Endothelial cell of umbilical vein (primary cell): ENCODE data around the gene TECTA. TPM values are rescaled to one million over a fixed set of nuclear protein-coding genes. Genes with fewer than 3 reads are reported as not detected.

ENCODE experiments used
- BruUV-seq: library from RNA; stranded (reverse); fragments of 400-500 nt; replicated peaks from 2 replicates; lab custom pipeline; 2021; lab: Mats Ljungman, UMichigan
- CTCF ChIA-PET: fragments of 300-600, 350-600 bp; sonication (Branson Sonifier 250); formaldehyde crosslinking; loops from one replicate; lab custom pipeline; 2021; ENCODE audit warnings: antibody characterized with exemption, inconsistent platforms; lab: Charles Lee
- POLR2A ChIA-PET: fragments of 300-600, 350-600 bp; sonication (Branson Sonifier 250); formaldehyde crosslinking; loops from one replicate; lab custom pipeline; 2021; ENCODE audit warnings: antibody characterized with exemption, inconsistent platforms; lab: Charles Lee
- DNase-seq: peaks from one replicate; pipeline ENCODE4 v3.0.0-alpha.2; 2011; ENCODE audit warnings: low read depth, low spot score
- FAIRE-seq: peaks from 2 replicates; lab custom pipeline; 2011; peaks lifted over from hg19 to GRCh38; lab: Jason Lieb, UNC
- H2AFZ ChIP-seq: 2 replicates; pipeline ENCODE4 v1.6.0; 2012; ENCODE audit warnings: low read depth, low read length, control low read depth, inconsistent platforms
- H3K27ac ChIP-seq: 2 replicates; pipeline ENCODE4 v1.5.1; 2011; ENCODE audit warnings: low read depth, mild to moderate bottlenecking, control low read depth, low read length, moderate library complexity; ENCODE audit not compliant: insufficient read depth
- H3K27me3 ChIP-seq, 2 experiments: 2 replicates each; pipeline versions ENCODE4 v1.6.0 to v1.6.1; 2011; ENCODE audit warnings: low read length in 2 of 2, mixed read lengths in 1 of 2; ENCODE audit not compliant: control insufficient read depth in 2 of 2, insufficient read depth in 2 of 2
- H3K36me3 ChIP-seq, 2 experiments: 2 replicates in 1 of 2; 3 replicates in 1 of 2; pipeline ENCODE4 v1.5.1; 2011; ENCODE audit warnings: low read length in 2 of 2, mild to moderate bottlenecking in 1 of 2, moderate library complexity in 1 of 2; ENCODE audit not compliant: control insufficient read depth in 2 of 2, insufficient read depth in 2 of 2; ENCODE audit errors: extremely low read depth in 1 of 2
- H3K4me1 ChIP-seq: 3 replicates; pipeline ENCODE4 v1.5.1; 2011; ENCODE audit warnings: mild to moderate bottlenecking, low read length; ENCODE audit not compliant: control insufficient read depth, insufficient read depth; ENCODE audit errors: extremely low read depth
- H3K4me2 ChIP-seq: 2 replicates; pipeline ENCODE4 v1.6.1; 2011; ENCODE audit warnings: low read length, control low read depth, mixed read lengths; ENCODE audit not compliant: insufficient read depth
- H3K4me3 ChIP-seq, 3 experiments: fragments of 200-600 bp in 1 of 3; sonication (generic), shearing (Covaris generic) in 1 of 3; replicated peaks in 1 of 3; 2 replicates each; pipeline ENCODE4 v1.5.1; 2011 to 2016; ENCODE audit warnings: control low read depth in 3 of 3, low read length in 3 of 3, mild to moderate bottlenecking in 2 of 3, inconsistent platforms in 1 of 3, low read depth in 1 of 3, moderate library complexity in 1 of 3; ENCODE audit not compliant: insufficient read depth in 1 of 3
- H3K79me2 ChIP-seq: 2 replicates; pipeline ENCODE4 v1.6.0; 2012; ENCODE audit warnings: low read length, inconsistent platforms; ENCODE audit not compliant: control insufficient read depth, insufficient read depth
- H3K9ac ChIP-seq: replicated peaks from 2 replicates; pipeline ENCODE3; 2011; ENCODE audit warnings: low read length, control low read depth; ENCODE audit not compliant: insufficient read depth; ENCODE audit errors: extremely low read depth
- H3K9me1 ChIP-seq: replicated peaks from 3 replicates; pipeline ENCODE4 v1.6.0; 2011; ENCODE audit warnings: mild to moderate bottlenecking, low read length; ENCODE audit not compliant: control insufficient read depth, insufficient read depth; ENCODE audit errors: extremely low read depth
- H3K9me3 ChIP-seq: replicated peaks from 2 replicates; pipeline ENCODE4 v1.5.1; 2012; ENCODE audit warnings: low read length, inconsistent platforms; ENCODE audit not compliant: control insufficient read depth, insufficient read depth
- H4K20me1 ChIP-seq: replicated peaks from 2 replicates; pipeline ENCODE3; 2011; ENCODE audit warnings: mild to moderate bottlenecking, low read length; ENCODE audit not compliant: control insufficient read depth, insufficient read depth; ENCODE audit errors: extremely low read depth
- CTCF ChIP-seq, 2 donors: IDR thresholded peaks; 1 replicate in 1 of 2; 2 replicates in 1 of 2; pipeline ENCODE4 v1.5.1; 2011; ENCODE audit warnings: low read length in 2 of 2, mild to moderate bottlenecking in 2 of 2, moderate library complexity in 2 of 2, control low read depth in 1 of 2, inconsistent platforms in 1 of 2, low read depth in 1 of 2; ENCODE audit not compliant: insufficient read depth in 1 of 2; ENCODE audit errors: extremely low read depth in 1 of 2
- EZH2 ChIP-seq: IDR thresholded peaks from 2 replicates; pipeline ENCODE4 v1.6.1; 2012; ENCODE audit warnings: borderline replicate concordance, low read depth, mild to moderate bottlenecking, moderate library complexity, low read length, inconsistent platforms; ENCODE audit not compliant: severe bottlenecking
- FOS ChIP-seq: IDR thresholded peaks from 2 replicates; pipeline ENCODE4 v1.6.1; 2011; ENCODE audit warnings: mild to moderate bottlenecking, low read length, moderate library complexity, borderline replicate concordance; ENCODE audit not compliant: insufficient read depth
- GATA2 ChIP-seq: IDR thresholded peaks from 2 replicates; pipeline ENCODE4 v1.7.0; 2011; ENCODE audit warnings: low read depth, mild to moderate bottlenecking, moderate library complexity, mixed read lengths, low read length; ENCODE audit not compliant: insufficient read length, insufficient read depth
- JUN ChIP-seq: IDR thresholded peaks from 2 replicates; pipeline ENCODE4 v1.6.1; 2011; ENCODE audit warnings: borderline replicate concordance, low read depth; ENCODE audit not compliant: insufficient read length, insufficient read depth
- MAX ChIP-seq: IDR thresholded peaks from 2 replicates; pipeline ENCODE4 v1.6.1; 2011; ENCODE audit not compliant: insufficient read depth, insufficient read length
- MYC ChIP-seq: IDR thresholded peaks from one replicate; pipeline ENCODE4 v1.6.1; 2011; ENCODE audit warnings: mild to moderate bottlenecking, low read depth, low read length
- POLR2A ChIP-seq: IDR thresholded peaks from 2 replicates; pipeline ENCODE4 v1.6.1; 2012; ENCODE audit warnings: low read depth, mild to moderate bottlenecking, control low read depth, low read length
- POLR2AphosphoS5 ChIP-seq: IDR thresholded peaks from 2 replicates; pipeline ENCODE4 v1.6.1; 2012; ENCODE audit warnings: low read depth, mild to moderate bottlenecking, control low read depth, low read length, moderate library complexity; ENCODE audit not compliant: insufficient read depth
- dilution Hi-C: fragments of 300-500 bp; cut with MboI; formaldehyde crosslinking; loops from one replicate; pipeline ENCODE4 v1.15.0; 2019; ENCODE audit warnings: low sequenced_read_pairs; ENCODE audit not compliant: extremely low pct_ligation_motif_present
- intact Hi-C: fragments of 100-400 bp; cut with micrococcal nuclease; formaldehyde crosslinking; loops from one replicate; pipeline ENCODE4 v1.10.0; 2022
- polyA plus RNA-seq, 4 experiments: library from polyadenylated mRNA; depleted of rRNA in 3 of 4; stranded (reverse) in 3 of 4; unstranded in 1 of 4; fragments of >200 nt; gene quantifications; 2 replicates each; pipeline versions ENCODE4 v1.2.1 to v1.2.3, GENCODE V29; 2011 to 2012; ENCODE audit warnings: missing spikeins in 1 of 4
- total RNA-seq: library from RNA; stranded (reverse); gene quantifications from 2 replicates; pipeline ENCODE4 v1.2.3, GENCODE V29; 2021

Gene TECTA
- total and polyA plus RNA-seq, 2 donors (not counting 3 experiments of a cell fraction or from before 2014, with no cell fraction given): 0.44 to 0.69 TPM

- intact Hi-C loops (loop anchor here (5.0 to 10.0 kb wide), 2 partner anchors 73 to 435 kb away; no protein-coding TSS in a partner anchor), dilution Hi-C loops (no loop called here)
- DNase-seq: no peak
- H3K9ac ChIP-seq: no peak overlapping the region
- no peak overlapping the region for H2AFZ ChIP-seq
- no peak overlapping the region for H3K4me3 ChIP-seq
- no peak overlapping the region for H3K4me2 ChIP-seq
- peaks cover 14% of the 10 kb centered on the region for H3K4me1 ChIP-seq
- no peaks in the 10 kb centered on the region for H3K36me3 ChIP-seq
- no peaks in the 10 kb centered on the region for H3K9me1 ChIP-seq
- no peaks in the 10 kb centered on the region for H4K20me1 ChIP-seq
- H3K27me3 ChIP-seq: no peaks in the 10 kb centered on the region
- POLR2A ChIA-PET: no interaction called here
- no peak for FAIRE-seq
- CTCF ChIA-PET: interaction anchor here (1.2 kb wide), 1 partner anchor 75 kb away, joined by 8 read pairs; no protein-coding TSS in a partner anchor
- no TSS peak for BruUV-seq
- no peaks in the 10 kb centered on the region for H3K9me3 ChIP-seq
- TF ChIP-seq CTCF (IDR thresholded peaks at IDR 0.05; ENCODE audit: extremely low read depth in 1 of 2, insufficient read depth in 1 of 2, low read depth in 1 of 2, low read length in 2 of 2) (peak in 1 of 2 donors; percentile 4), POLR2A (no peak)
- no peak overlapping the region for H3K27ac ChIP-seq
- H3K79me2 ChIP-seq: no peaks in the 10 kb centered on the region
Measured at GRCh38 chr11:121119440-121119839, 18.4 kb downstream of the TECTA start.

- Histone ChIP-seq H2AFZ (no peak overlapping the region), H3K9me1 (no peaks in the 10 kb centered on the region), H3K27ac (no peak overlapping the region), H3K9me3 (no peaks in the 10 kb centered on the region), H3K4me3 (no peak overlapping the region), H3K36me3 (no peaks in the 10 kb centered on the region), H3K27me3 (no peaks in the 10 kb centered on the region), H4K20me1 (no peaks in the 10 kb centered on the region), H3K4me1 (peaks cover 11% of the 10 kb centered on the region), H3K9ac (no peak overlapping the region), H3K4me2 (no peak overlapping the region), H3K79me2 (no peaks in the 10 kb centered on the region)
- dilution Hi-C loops: no loop called here
- POLR2A ChIA-PET: interaction anchor here (0.6 kb wide), 1 partner anchor 628 kb away, joined by 6 read pairs; no protein-coding TSS in a partner anchor
- no peak for FAIRE-seq
- CTCF ChIA-PET: interaction anchor here (1.4 kb wide), 1 partner anchor 11 kb away, joined by 4 read pairs; no protein-coding TSS in a partner anchor
- no peak for DNase-seq
- BruUV-seq: no TSS peak
- TF ChIP-seq CTCF (IDR thresholded peaks at IDR 0.05; ENCODE audit: extremely low read depth in 1 of 2, insufficient read depth in 1 of 2, low read depth in 1 of 2, low read length in 2 of 2) (no peak), EZH2 (no peak), MAX (no peak), POLR2AphosphoS5 (no peak), FOS (no peak), JUN (no peak), POLR2A (no peak), GATA2 (no peak), MYC (no peak)
- intact Hi-C loops: no loop called here
Measured at GRCh38 chr11:121122328-121122727, 21.3 kb downstream of the TECTA start.
